ENCODE measurements around the gene CRYBB3. TPM values are rescaled to one million over a fixed set of nuclear protein-coding genes. Genes with fewer than 3 reads are reported as not detected.
"Not testable (repeated sequence)": the region's sequence is repeated elsewhere in the genome, so short reads cannot be mapped to it uniquely, and the experiment has no call there.

CRYBB3 gene
- total and polyA plus RNA-seq, 5 donors from 2014 or later: not detected

GRCh38 chr22:25230760-25231159 lies 31.1 kb downstream of the CRYBB3 start:
- H3K27me3 Mint-ChIP-seq: peaks cover 18% of the 10 kb centered on the region

GRCh38 chr22:25232301-25232700 lies 32.6 kb downstream of the CRYBB3 start:
- ATAC-seq (ENCODE audit: low read depth in 2 of 2) (no peak), DNase-seq (no peak)
- no peak overlapping the region for H3K27ac Mint-ChIP-seq
- H3K4me1 ChIP-seq (ENCODE audit: control insufficient read depth, insufficient read depth, low read length, poor library complexity, severe bottlenecking): no peaks in the 10 kb centered on the region
- no peaks in the 10 kb centered on the region for H3K36me3 ChIP-seq (ENCODE audit: control insufficient read depth, insufficient read depth, low read length)
- peaks cover 0 to 2% (median 0%) of the 10 kb centered on the region in 7 donors for H3K9me3 Mint-ChIP-seq
- peaks cover 19% of the 10 kb centered on the region for H3K27me3 Mint-ChIP-seq
- H3K4me3 Mint-ChIP-seq: no peak overlapping the region
- no peaks in the 10 kb centered on the region for H3K27me3 ChIP-seq (ENCODE audit: control insufficient read depth, insufficient read depth, low read length)
- H3K9me3 ChIP-seq (ENCODE audit: control insufficient read depth in 2 of 2, low read length in 2 of 2): no peaks in the 10 kb centered on the region
- no peaks in the 10 kb centered on the region for H3K4me1 Mint-ChIP-seq
- no peaks in the 10 kb centered on the region for H3K36me3 Mint-ChIP-seq
- H3K27ac ChIP-seq (ENCODE audit: insufficient read depth, low read length, poor library complexity, severe bottlenecking): no peak overlapping the region
- H3K4me3 ChIP-seq (ENCODE audit: low read depth, low read length): no peak overlapping the region

More at GRCh38 chr22:25230760-25231159, 31.1 kb downstream of the CRYBB3 start:
- H3K36me3 Mint-ChIP-seq; H3K9me3 Mint-ChIP-seq; DNase-seq; H3K27ac Mint-ChIP-seq; H3K36me3 ChIP-seq (ENCODE audit: control insufficient read depth, insufficient read depth, low read length); H3K27ac ChIP-seq (ENCODE audit: insufficient read depth, low read length, poor library complexity, severe bottlenecking); H3K4me3 Mint-ChIP-seq; ATAC-seq (ENCODE audit: low read depth in 2 of 2); H3K4me3 ChIP-seq (ENCODE audit: low read depth, low read length); H3K4me1 Mint-ChIP-seq; H3K9me3 ChIP-seq (ENCODE audit: control insufficient read depth in 2 of 2, low read length in 2 of 2); H3K4me1 ChIP-seq (ENCODE audit: control insufficient read depth, insufficient read depth, low read length, poor library complexity, severe bottlenecking); H3K27me3 ChIP-seq (ENCODE audit: control insufficient read depth, insufficient read depth, low read length): not testable (repeated sequence)

- not testable (repeated sequence) for H3K27me3 ChIP-seq (ENCODE audit: control insufficient read depth, insufficient read depth, low read length); H3K9me3 ChIP-seq (ENCODE audit: control insufficient read depth in 2 of 2, low read length in 2 of 2); DNase-seq; H3K27ac Mint-ChIP-seq; H3K27ac ChIP-seq (ENCODE audit: insufficient read depth, low read length, poor library complexity, severe bottlenecking); H3K4me1 ChIP-seq (ENCODE audit: control insufficient read depth, insufficient read depth, low read length, poor library complexity, severe bottlenecking); H3K36me3 ChIP-seq (ENCODE audit: control insufficient read depth, insufficient read depth, low read length); H3K36me3 Mint-ChIP-seq; H3K4me3 ChIP-seq (ENCODE audit: low read depth, low read length); H3K9me3 Mint-ChIP-seq; H3K4me3 Mint-ChIP-seq; H3K4me1 Mint-ChIP-seq; ATAC-seq (ENCODE audit: low read depth in 2 of 2)
- peaks cover 19% of the 10 kb centered on the region for H3K27me3 Mint-ChIP-seq
These were observed 34.0 kb downstream of the CRYBB3 start for GRCh38 chr22:25233706-25234105.

- Mint-ChIP-seq H3K4me1 (no peaks in the 10 kb centered on the region), H3K9me3 (peaks cover 0 to 2% (median 0%) of the 10 kb centered on the region in 7 donors), H3K4me3 (no peak overlapping the region), H3K36me3 (no peaks in the 10 kb centered on the region), H3K27ac (peak overlapping the region in 1 of 3 donors; percentile 49), H3K27me3 (peaks cover 20% of the 10 kb centered on the region)
- ATAC-seq (ENCODE audit: low read depth in 2 of 2) (peak in 1 of 2 donors; percentile 44), DNase-seq (peak; percentile 9 to 80 (median 48))
- Histone ChIP-seq H3K27me3 (ENCODE audit: control insufficient read depth, insufficient read depth, low read length) (no peaks in the 10 kb centered on the region), H3K27ac (ENCODE audit: insufficient read depth, low read length, poor library complexity, severe bottlenecking) (no peak overlapping the region), H3K4me1 (ENCODE audit: control insufficient read depth, insufficient read depth, low read length, poor library complexity, severe bottlenecking) (no peaks in the 10 kb centered on the region), H3K4me3 (ENCODE audit: low read depth, low read length) (no peak overlapping the region), H3K36me3 (ENCODE audit: control insufficient read depth, insufficient read depth, low read length) (no peaks in the 10 kb centered on the region), H3K9me3 (ENCODE audit: control insufficient read depth in 2 of 2, low read length in 2 of 2) (no peaks in the 10 kb centered on the region)
These were observed 36.1 kb downstream of the CRYBB3 start for GRCh38 chr22:25235547-25236290.

GRCh38 chr22:25236417-25236816 lies 36.8 kb downstream of the CRYBB3 start:
- DNase-seq: no peak
- Mint-ChIP-seq H3K36me3 (no peaks in the 10 kb centered on the region), H3K4me1 (no peaks in the 10 kb centered on the region), H3K4me3 (no peak overlapping the region), H3K27me3 (peaks cover 23% of the 10 kb centered on the region), H3K9me3 (peaks cover 0 to 2% (median 0%) of the 10 kb centered on the region in 7 donors), H3K27ac (peak overlapping the region in 1 of 3 donors; percentile 49)
- H3K4me3 ChIP-seq (ENCODE audit: low read depth, low read length): no peak overlapping the region
- no peak for ATAC-seq (ENCODE audit: low read depth in 2 of 2)
- no peaks in the 10 kb centered on the region for H3K36me3 ChIP-seq (ENCODE audit: control insufficient read depth, insufficient read depth, low read length)
- H3K4me1 ChIP-seq (ENCODE audit: control insufficient read depth, insufficient read depth, low read length, poor library complexity, severe bottlenecking): no peaks in the 10 kb centered on the region
- H3K27ac ChIP-seq (ENCODE audit: insufficient read depth, low read length, poor library complexity, severe bottlenecking): no peak overlapping the region
- H3K27me3 ChIP-seq (ENCODE audit: control insufficient read depth, insufficient read depth, low read length): no peaks in the 10 kb centered on the region
- no peaks in the 10 kb centered on the region for H3K9me3 ChIP-seq (ENCODE audit: control insufficient read depth in 2 of 2, low read length in 2 of 2)

GRCh38 chr22:25237503-25237902 lies 37.8 kb downstream of the CRYBB3 start:
- Mint-ChIP-seq H3K4me1 (no peaks in the 10 kb centered on the region), H3K27ac (peak overlapping the region in 1 of 3 donors; percentile 56), H3K9me3 (peaks cover 0 to 2% (median 0%) of the 10 kb centered on the region in 7 donors), H3K4me3 (no peak overlapping the region), H3K36me3 (no peaks in the 10 kb centered on the region), H3K27me3 (peaks cover 23% of the 10 kb centered on the region)
- Histone ChIP-seq H3K36me3 (ENCODE audit: control insufficient read depth, insufficient read depth, low read length) (no peaks in the 10 kb centered on the region), H3K4me1 (ENCODE audit: control insufficient read depth, insufficient read depth, low read length, poor library complexity, severe bottlenecking) (no peaks in the 10 kb centered on the region), H3K27ac (ENCODE audit: insufficient read depth, low read length, poor library complexity, severe bottlenecking) (no peak overlapping the region), H3K27me3 (ENCODE audit: control insufficient read depth, insufficient read depth, low read length) (no peaks in the 10 kb centered on the region), H3K9me3 (ENCODE audit: control insufficient read depth in 2 of 2, low read length in 2 of 2) (no peaks in the 10 kb centered on the region), H3K4me3 (ENCODE audit: low read depth, low read length) (no peak overlapping the region)
- ATAC-seq (ENCODE audit: low read depth in 2 of 2) (no peak), DNase-seq (no peak)

- not testable (repeated sequence) for H3K27ac Mint-ChIP-seq; H3K36me3 Mint-ChIP-seq; DNase-seq; H3K4me3 Mint-ChIP-seq; H3K9me3 Mint-ChIP-seq; H3K27me3 ChIP-seq (ENCODE audit: control insufficient read depth, insufficient read depth, low read length); ATAC-seq (ENCODE audit: low read depth in 2 of 2); H3K36me3 ChIP-seq (ENCODE audit: control insufficient read depth, insufficient read depth, low read length); H3K4me3 ChIP-seq (ENCODE audit: low read depth, low read length); H3K27ac ChIP-seq (ENCODE audit: insufficient read depth, low read length, poor library complexity, severe bottlenecking); H3K9me3 ChIP-seq (ENCODE audit: control insufficient read depth in 2 of 2, low read length in 2 of 2); H3K4me1 Mint-ChIP-seq; H3K4me1 ChIP-seq (ENCODE audit: control insufficient read depth, insufficient read depth, low read length, poor library complexity, severe bottlenecking)
- peaks cover 23% of the 10 kb centered on the region for H3K27me3 Mint-ChIP-seq
These were observed 38.4 kb downstream of the CRYBB3 start for GRCh38 chr22:25238058-25238457.

GRCh38 chr22:25255169-25255568 lies 55.5 kb downstream of the CRYBB3 start:
- H3K9me3 ChIP-seq (ENCODE audit: control insufficient read depth in 2 of 2, low read length in 2 of 2); H3K27me3 Mint-ChIP-seq; H3K27ac Mint-ChIP-seq; H3K27ac ChIP-seq (ENCODE audit: insufficient read depth, low read length, poor library complexity, severe bottlenecking); H3K36me3 Mint-ChIP-seq; H3K4me1 Mint-ChIP-seq; H3K4me3 Mint-ChIP-seq; H3K4me3 ChIP-seq (ENCODE audit: low read depth, low read length); H3K4me1 ChIP-seq (ENCODE audit: control insufficient read depth, insufficient read depth, low read length, poor library complexity, severe bottlenecking); ATAC-seq (ENCODE audit: low read depth in 2 of 2); H3K27me3 ChIP-seq (ENCODE audit: control insufficient read depth, insufficient read depth, low read length); H3K36me3 ChIP-seq (ENCODE audit: control insufficient read depth, insufficient read depth, low read length); DNase-seq; H3K9me3 Mint-ChIP-seq: not testable (repeated sequence)
